K562 (cell line): Measurements from ENCODE around the gene TCF7. TPM values are rescaled to one million over a fixed set of nuclear protein-coding genes. Genes with fewer than 3 reads are reported as not detected.

ENCODE experiments used
- ATF7 ChIP-seq: fragments of 450-650 bp; IDR thresholded peaks from 2 replicates; pipeline ENCODE4 v1.7.1; 2014; ENCODE audit warnings: mild to moderate bottlenecking, moderate library complexity
- GABPB1 ChIP-seq: sonication (generic); formaldehyde crosslinking; IDR thresholded peaks from 2 replicates; pipeline ENCODE4 v1.8.0; 2022; ENCODE audit warnings: mild to moderate bottlenecking, missing genetic modification reagents
- JUND ChIP-seq, 2 experiments: IDR thresholded peaks; 2 replicates in 1 of 2; 3 replicates in 1 of 2; pipeline ENCODE4 v1.6.1; 2011; ENCODE audit warnings: borderline replicate concordance in 2 of 2, low read depth in 2 of 2, low read length in 2 of 2, improper control_type of control experiment in 1 of 2, missing biosample characterization in 1 of 2, missing genetic modification characterization in 1 of 2, missing genetic modification reagents in 1 of 2
- MEIS2 ChIP-seq: fragments of 450-650 bp; IDR thresholded peaks from 2 replicates; pipeline ENCODE4 v1.6.1; 2014; ENCODE audit warnings: mild to moderate bottlenecking; ENCODE audit not compliant: partially characterized antibody
- POLR2G ChIP-seq: fragments of 200-400 bp; formaldehyde crosslinking; IDR thresholded peaks from 2 replicates; pipeline ENCODE4 v1.6.1; 2017; ENCODE audit warnings: low read depth, mild to moderate bottlenecking, antibody characterized with exemption, low read length, moderate library complexity
- TARDBP ChIP-seq: fragments of 450-650 bp; IDR thresholded peaks from 2 replicates; pipeline ENCODE4 v1.6.1; 2016
- polyA plus RNA-seq, 8 experiments: library from polyadenylated mRNA; depleted of rRNA in 4 of 8; stranded (reverse) in 5 of 8; unstranded in 3 of 8; fragments of >200 nt; fragmentation: Nextera tagmentation in 2 of 8; fragmentation: Illumina TruSeq in 1 of 8; extraction: Ambion mirVana in 2 of 8; extraction: Trizol in 1 of 8; gene quantifications; 2 replicates each; pipeline versions ENCODE4 v1.2.1 to v1.2.3, GENCODE V29; 2011 to 2014; ENCODE audit warnings: inconsistent platforms in 1 of 8, missing spikeins in 1 of 8
- total RNA-seq, 7 experiments: library from RNA; depleted of rRNA in 6 of 7; stranded (reverse); fragments of >200 nt in 6 of 7; fragmentation: Illumina TruSeq in 2 of 7; extraction: Trizol in 2 of 7; gene quantifications; 2 replicates each; pipeline versions ENCODE4 v1.2.1 to v1.2.3, GENCODE V29; 2011 to 2021; ENCODE audit warnings: low replicate concordance in 1 of 7
- TF ChIP-seq, protein P1 (sequence below), 2 experiments: fragments of 450-650 bp; formaldehyde crosslinking in 1 of 2; IDR thresholded peaks; 2 replicates each; pipeline versions ENCODE4 v1.4.0 to v1.6.1; 2014 to 2020; ENCODE audit warnings: mild to moderate bottlenecking in 2 of 2, borderline replicate concordance in 1 of 2, low read depth in 1 of 2
- TF ChIP-seq, protein P2 (sequence below), 3 experiments: IDR thresholded peaks in 2 of 3; conservative IDR thresholded peaks in 1 of 3; 2 replicates each; pipeline ENCODE4 v1.5.1; 2011 to 2012; ENCODE audit warnings: low read length in 3 of 3, mild to moderate bottlenecking in 3 of 3, control low read depth in 2 of 3, improper control_type of control experiment in 1 of 3, inconsistent platforms in 1 of 3, low read depth in 1 of 3, mixed read lengths in 1 of 3, moderate library complexity in 1 of 3; ENCODE audit not compliant: insufficient read depth in 2 of 3
- TF ChIP-seq, protein P3 (sequence below): sonication (generic); formaldehyde crosslinking; IDR thresholded peaks from 2 replicates; pipeline ENCODE4 v1.8.0; 2022; ENCODE audit warnings: mild to moderate bottlenecking, missing genetic modification reagents
- TF ChIP-seq, protein P4 (sequence below): sonication (generic); formaldehyde crosslinking; IDR thresholded peaks from 2 replicates; pipeline ENCODE4 v1.8.0; 2022; ENCODE audit warnings: missing genetic modification reagents, mild to moderate bottlenecking, moderate library complexity, borderline replicate concordance
- TF ChIP-seq, protein P5 (sequence below): fragments of 250-450 bp; sonication (Bioruptor Pico); IDR thresholded peaks from 2 replicates; pipeline ENCODE4 v1.5.0; 2021

TCF7 gene
- total and polyA plus RNA-seq, 9 of the 15 experiments (the other 6 are each of a cell fraction or from before 2014, with no cell fraction given) = 1.6 to 14.9 (median 4.2) TPM

DNA sequence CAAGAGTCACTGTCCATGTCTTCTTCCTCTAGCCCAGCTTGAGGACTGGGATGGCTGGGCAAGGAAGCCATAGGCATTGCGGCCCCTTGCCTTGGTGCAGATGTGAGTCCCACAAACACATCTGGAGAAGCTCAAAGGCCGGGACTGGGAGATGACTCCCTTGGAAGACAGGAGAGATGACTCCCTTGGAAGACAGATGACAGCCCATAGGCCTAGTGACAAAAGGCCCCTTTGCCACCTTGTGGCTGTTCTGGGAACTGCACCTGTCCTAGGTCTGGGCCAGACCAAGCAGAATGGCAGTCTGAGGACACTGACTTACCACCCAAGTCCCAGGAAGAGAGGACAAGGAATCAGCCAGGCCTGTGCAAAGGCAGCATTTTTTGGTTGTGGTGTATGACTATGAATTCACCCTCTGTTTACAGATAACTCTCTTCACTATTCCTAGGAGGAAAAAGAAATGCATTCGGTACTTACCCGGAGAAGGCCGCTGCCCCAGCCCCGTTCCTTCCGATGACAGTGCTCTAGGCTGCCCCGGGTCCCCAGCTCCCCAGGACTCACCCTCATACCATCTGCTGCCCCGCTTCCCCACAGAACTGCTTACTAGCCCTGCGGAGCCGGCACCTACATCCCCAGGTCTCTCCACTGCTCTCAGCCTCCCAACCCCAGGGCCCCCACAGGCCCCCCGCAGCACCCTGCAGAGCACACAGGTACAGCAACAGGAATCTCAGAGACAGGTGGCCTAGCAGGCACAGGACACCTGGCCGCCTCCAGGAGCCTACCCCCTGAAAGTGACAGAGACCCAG is 31.5 kb downstream of the TCF7 start (continued):
- TF ChIP-seq GABPB1 (0 out of 2 replicates have a peak, but pooled peaks have one; percentile 17), POLR2G (peak; percentile 35; the same call in 1 of the 2 replicates), TARDBP (0 out of 2 replicates have a peak, but pooled peaks have one; percentile 43), JUND (IDR thresholded peaks at IDR 0.05; ENCODE audit: borderline replicate concordance, low read depth, low read length) (peak; percentile 30; the same call in 1 of the 2 replicates), JUND (tag; IDR thresholded peaks at IDR 0.05; ENCODE audit: borderline replicate concordance, low read depth, low read length) (no peak), MEIS2 (peak; percentile 29), ATF7 (0 out of 2 replicates have a peak, but pooled peaks have one; percentile 15)
- TF ChIP-seq, protein P1, sequence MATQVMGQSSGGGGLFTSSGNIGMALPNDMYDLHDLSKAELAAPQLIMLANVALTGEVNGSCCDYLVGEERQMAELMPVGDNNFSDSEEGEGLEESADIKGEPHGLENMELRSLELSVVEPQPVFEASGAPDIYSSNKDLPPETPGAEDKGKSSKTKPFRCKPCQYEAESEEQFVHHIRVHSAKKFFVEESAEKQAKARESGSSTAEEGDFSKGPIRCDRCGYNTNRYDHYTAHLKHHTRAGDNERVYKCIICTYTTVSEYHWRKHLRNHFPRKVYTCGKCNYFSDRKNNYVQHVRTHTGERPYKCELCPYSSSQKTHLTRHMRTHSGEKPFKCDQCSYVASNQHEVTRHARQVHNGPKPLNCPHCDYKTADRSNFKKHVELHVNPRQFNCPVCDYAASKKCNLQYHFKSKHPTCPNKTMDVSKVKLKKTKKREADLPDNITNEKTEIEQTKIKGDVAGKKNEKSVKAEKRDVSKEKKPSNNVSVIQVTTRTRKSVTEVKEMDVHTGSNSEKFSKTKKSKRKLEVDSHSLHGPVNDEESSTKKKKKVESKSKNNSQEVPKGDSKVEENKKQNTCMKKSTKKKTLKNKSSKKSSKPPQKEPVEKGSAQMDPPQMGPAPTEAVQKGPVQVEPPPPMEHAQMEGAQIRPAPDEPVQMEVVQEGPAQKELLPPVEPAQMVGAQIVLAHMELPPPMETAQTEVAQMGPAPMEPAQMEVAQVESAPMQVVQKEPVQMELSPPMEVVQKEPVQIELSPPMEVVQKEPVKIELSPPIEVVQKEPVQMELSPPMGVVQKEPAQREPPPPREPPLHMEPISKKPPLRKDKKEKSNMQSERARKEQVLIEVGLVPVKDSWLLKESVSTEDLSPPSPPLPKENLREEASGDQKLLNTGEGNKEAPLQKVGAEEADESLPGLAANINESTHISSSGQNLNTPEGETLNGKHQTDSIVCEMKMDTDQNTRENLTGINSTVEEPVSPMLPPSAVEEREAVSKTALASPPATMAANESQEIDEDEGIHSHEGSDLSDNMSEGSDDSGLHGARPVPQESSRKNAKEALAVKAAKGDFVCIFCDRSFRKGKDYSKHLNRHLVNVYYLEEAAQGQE (IDR thresholded peaks at IDR 0.05; ENCODE audit: borderline replicate concordance) = peak; percentile 61
- TF ChIP-seq, protein P1 (CRISPR knock-in tag; IDR thresholded peaks at IDR 0.05; ENCODE audit: low read depth) = no peak
- TF ChIP-seq, protein P2, sequence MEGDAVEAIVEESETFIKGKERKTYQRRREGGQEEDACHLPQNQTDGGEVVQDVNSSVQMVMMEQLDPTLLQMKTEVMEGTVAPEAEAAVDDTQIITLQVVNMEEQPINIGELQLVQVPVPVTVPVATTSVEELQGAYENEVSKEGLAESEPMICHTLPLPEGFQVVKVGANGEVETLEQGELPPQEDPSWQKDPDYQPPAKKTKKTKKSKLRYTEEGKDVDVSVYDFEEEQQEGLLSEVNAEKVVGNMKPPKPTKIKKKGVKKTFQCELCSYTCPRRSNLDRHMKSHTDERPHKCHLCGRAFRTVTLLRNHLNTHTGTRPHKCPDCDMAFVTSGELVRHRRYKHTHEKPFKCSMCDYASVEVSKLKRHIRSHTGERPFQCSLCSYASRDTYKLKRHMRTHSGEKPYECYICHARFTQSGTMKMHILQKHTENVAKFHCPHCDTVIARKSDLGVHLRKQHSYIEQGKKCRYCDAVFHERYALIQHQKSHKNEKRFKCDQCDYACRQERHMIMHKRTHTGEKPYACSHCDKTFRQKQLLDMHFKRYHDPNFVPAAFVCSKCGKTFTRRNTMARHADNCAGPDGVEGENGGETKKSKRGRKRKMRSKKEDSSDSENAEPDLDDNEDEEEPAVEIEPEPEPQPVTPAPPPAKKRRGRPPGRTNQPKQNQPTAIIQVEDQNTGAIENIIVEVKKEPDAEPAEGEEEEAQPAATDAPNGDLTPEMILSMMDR (IDR thresholded peaks at IDR 0.05 in 2 of 3, conservative IDR thresholded peaks at IDR 0.05 in 1 of 3; ENCODE audit: insufficient read depth in 2 of 3, low read depth in 1 of 3, low read length in 3 of 3) = peak; percentile 85 to 93 (median 92)
- TF ChIP-seq, protein P3, sequence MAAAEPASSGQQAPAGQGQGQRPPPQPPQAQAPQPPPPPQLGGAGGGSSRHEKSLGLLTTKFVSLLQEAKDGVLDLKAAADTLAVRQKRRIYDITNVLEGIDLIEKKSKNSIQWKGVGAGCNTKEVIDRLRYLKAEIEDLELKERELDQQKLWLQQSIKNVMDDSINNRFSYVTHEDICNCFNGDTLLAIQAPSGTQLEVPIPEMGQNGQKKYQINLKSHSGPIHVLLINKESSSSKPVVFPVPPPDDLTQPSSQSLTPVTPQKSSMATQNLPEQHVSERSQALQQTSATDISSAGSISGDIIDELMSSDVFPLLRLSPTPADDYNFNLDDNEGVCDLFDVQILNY (CRISPR knock-in tag) = no peak
- TF ChIP-seq, protein P4, sequence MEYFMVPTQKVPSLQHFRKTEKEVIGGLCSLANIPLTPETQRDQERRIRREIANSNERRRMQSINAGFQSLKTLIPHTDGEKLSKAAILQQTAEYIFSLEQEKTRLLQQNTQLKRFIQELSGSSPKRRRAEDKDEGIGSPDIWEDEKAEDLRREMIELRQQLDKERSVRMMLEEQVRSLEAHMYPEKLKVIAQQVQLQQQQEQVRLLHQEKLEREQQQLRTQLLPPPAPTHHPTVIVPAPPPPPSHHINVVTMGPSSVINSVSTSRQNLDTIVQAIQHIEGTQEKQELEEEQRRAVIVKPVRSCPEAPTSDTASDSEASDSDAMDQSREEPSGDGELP = no peak; the same call in 1 of the 2 replicates
- TF ChIP-seq, protein P5, sequence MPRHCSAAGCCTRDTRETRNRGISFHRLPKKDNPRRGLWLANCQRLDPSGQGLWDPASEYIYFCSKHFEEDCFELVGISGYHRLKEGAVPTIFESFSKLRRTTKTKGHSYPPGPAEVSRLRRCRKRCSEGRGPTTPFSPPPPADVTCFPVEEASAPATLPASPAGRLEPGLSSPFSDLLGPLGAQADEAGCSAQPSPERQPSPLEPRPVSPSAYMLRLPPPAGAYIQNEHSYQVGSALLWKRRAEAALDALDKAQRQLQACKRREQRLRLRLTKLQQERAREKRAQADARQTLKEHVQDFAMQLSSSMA = no peak
